Liver (tissue), 9 donors: ENCODE measurements around the gene GAS6. TPM values are rescaled to one million over a fixed set of nuclear protein-coding genes. Genes with fewer than 3 reads are reported as not detected.
A peak's percentile ranks its signal among the peaks of the same experiment; 100 is the strongest.
"Not testable (repeated sequence)": the region's sequence is repeated elsewhere in the genome, so short reads cannot be mapped to it uniquely, and the experiment has no call there.

Experiments
- DNase-seq: peaks from one replicate; pipeline ENCODE4 v3.0.0-alpha.2; 2017; ENCODE audit warnings: low spot score
- H3K27ac ChIP-seq, 2 donors: one replicate each; pipeline ENCODE4 v1.7.0; 2013; ENCODE audit warnings: inconsistent platforms in 2 of 2, low read length in 2 of 2, control low read depth in 1 of 2, low read depth in 1 of 2, mild to moderate bottlenecking in 1 of 2
- H3K27me3 ChIP-seq, 4 donors: one replicate each; pipeline versions ENCODE4 v1.6.1 to v1.7.0; 2013; ENCODE audit warnings: low read length in 3 of 4, inconsistent platforms in 1 of 4, mild to moderate bottlenecking in 1 of 4, moderate library complexity in 1 of 4; ENCODE audit not compliant: control insufficient read depth in 4 of 4, insufficient read depth in 4 of 4
- H3K36me3 ChIP-seq, 4 donors: one replicate each; pipeline versions ENCODE4 v1.6.1 to v1.7.0; 2013; ENCODE audit warnings: low read length in 3 of 4, mild to moderate bottlenecking in 3 of 4, low read depth in 1 of 4, moderate library complexity in 1 of 4; ENCODE audit not compliant: control insufficient read depth in 4 of 4, insufficient read depth in 3 of 4
- H3K4me1 ChIP-seq, 4 donors: one replicate each; pipeline versions ENCODE4 v1.6.1 to v1.7.0; 2013; ENCODE audit warnings: low read length in 3 of 4, mild to moderate bottlenecking in 3 of 4, moderate library complexity in 1 of 4; ENCODE audit not compliant: control insufficient read depth in 4 of 4, insufficient read depth in 4 of 4
- H3K4me3 ChIP-seq, 3 donors: one replicate each; pipeline versions ENCODE4 v1.6.1 to v1.7.0; 2013; ENCODE audit warnings: low read length in 3 of 3, control low read depth in 1 of 3, low read depth in 1 of 3, mild to moderate bottlenecking in 1 of 3
- H3K9ac ChIP-seq, 2 donors: one replicate each; pipeline ENCODE4 v1.7.0; 2013; ENCODE audit warnings: low read length in 2 of 2, mild to moderate bottlenecking in 2 of 2, moderate library complexity in 2 of 2, control low read depth in 1 of 2, low read depth in 1 of 2
- H3K9me3 ChIP-seq, 4 donors: one replicate each; pipeline versions ENCODE4 v1.6.1 to v1.7.0; 2013; ENCODE audit warnings: low read length in 3 of 4; ENCODE audit not compliant: control insufficient read depth in 4 of 4
- EGR1 ChIP-seq, 2 donors: IDR thresholded peaks; 2 replicates each; pipeline ENCODE4 v1.6.1; 2016 to 2018; ENCODE audit warnings: antibody characterized with exemption in 2 of 2, low read depth in 2 of 2
- FOXA1 ChIP-seq: IDR thresholded peaks from 2 replicates; pipeline ENCODE4 v1.6.1; 2016; ENCODE audit warnings: antibody characterized with exemption
- FOXA2 ChIP-seq: IDR thresholded peaks from 2 replicates; pipeline ENCODE4 v1.6.1; 2016; ENCODE audit warnings: antibody characterized with exemption
- GABPA ChIP-seq, 2 donors: IDR thresholded peaks in 1 of 2; conservative IDR thresholded peaks in 1 of 2; 2 replicates each; pipeline ENCODE4 v1.6.1; 2016; ENCODE audit warnings: antibody characterized with exemption in 2 of 2, mild to moderate bottlenecking in 1 of 2, moderate library complexity in 1 of 2
- HNF4A ChIP-seq, 2 donors: conservative IDR thresholded peaks; 2 replicates each; pipeline ENCODE4 v1.6.1; 2016; ENCODE audit warnings: antibody characterized with exemption in 2 of 2, mild to moderate bottlenecking in 2 of 2
- JUND ChIP-seq, 2 donors: IDR thresholded peaks; 2 replicates each; pipeline ENCODE4 v1.6.1; 2016; ENCODE audit warnings: antibody characterized with exemption in 2 of 2
- MAX ChIP-seq: IDR thresholded peaks from 2 replicates; pipeline ENCODE4 v1.6.1; 2016; ENCODE audit warnings: antibody characterized with exemption
- NR2F2 ChIP-seq: IDR thresholded peaks from 2 replicates; pipeline ENCODE4 v1.6.1; 2016; ENCODE audit warnings: antibody characterized with exemption
- RAD21 ChIP-seq, 2 donors: IDR thresholded peaks; 2 replicates each; pipeline ENCODE4 v1.6.1; 2016; ENCODE audit warnings: antibody characterized with exemption in 2 of 2, mild to moderate bottlenecking in 2 of 2
- REST ChIP-seq: IDR thresholded peaks from 2 replicates; pipeline ENCODE4 v1.6.1; 2016; ENCODE audit warnings: antibody characterized with exemption, mild to moderate bottlenecking
- RXRA ChIP-seq, 2 donors: IDR thresholded peaks; 2 replicates each; pipeline ENCODE4 v1.6.1; 2017 to 2018; ENCODE audit warnings: antibody characterized with exemption in 2 of 2, mild to moderate bottlenecking in 1 of 2
- SP1 ChIP-seq: IDR thresholded peaks from 2 replicates; pipeline ENCODE4 v1.6.1; 2018; ENCODE audit warnings: antibody characterized with exemption, mild to moderate bottlenecking
- TAF1 ChIP-seq: conservative IDR thresholded peaks from 2 replicates; pipeline ENCODE4 v1.6.1; 2016; ENCODE audit warnings: antibody characterized with exemption, mild to moderate bottlenecking
- YY1 ChIP-seq: IDR thresholded peaks from 2 replicates; pipeline ENCODE4 v1.6.1; 2016; ENCODE audit warnings: antibody characterized with exemption, mild to moderate bottlenecking
- ZBTB33 ChIP-seq: IDR thresholded peaks from 2 replicates; pipeline ENCODE4 v1.6.1; 2016; ENCODE audit warnings: antibody characterized with exemption
- WGBS: extraction: QIAGEN DNeasy Blood & Tissue Kit; methylation state at CpG from one replicate; pipeline ENCODE4 v1.1.7; 2013; 5-methylcytosine and 5-hydroxymethylcytosine counted together
- polyA plus RNA-seq, 2 donors: library from polyadenylated mRNA; stranded (reverse) in 1 of 2; unstranded in 1 of 2; fragments of 200-250 nt in 1 of 2; fragments of >200 nt in 1 of 2; fragmentation: Nextera tagmentation in 1 of 2; extraction: Ambion mirVana in 1 of 2; gene quantifications; one replicate each; pipeline versions ENCODE4 v1.2.1 to v1.2.3, GENCODE V29; 2013 to 2015
- total RNA-seq, 2 donors: library from RNA; depleted of rRNA; stranded (reverse); fragments of >200 nt; gene quantifications; one replicate each; pipeline ENCODE4 v1.2.3, GENCODE V29; 2014
- donor health status: healthy.
- donor health status: healthy.
- donor health status: healthy.
- donor health status: healthy.
- donor health status: healthy.

The GAS6 gene
- total RNA-seq = 10 to 100 TPM in 1 of 2 donors, 1 to 10 TPM in 1; 3.2 to 15.1 TPM
- polyA plus RNA-seq = 10 to 100 TPM in 1 of 2 donors, 1 to 10 TPM in 1; 2.5 to 30.2 TPM

- H3K27me3 ChIP-seq = no peaks in the 10 kb centered on the region
- no peak for TF ChIP-seq ZBTB33
- no peak for TF ChIP-seq REST
- TF ChIP-seq NR2F2 = no peak
- no peak for TF ChIP-seq SP1
- TF ChIP-seq RXRA (IDR thresholded peaks at IDR 0.05) = no peak
- no peak for TF ChIP-seq GABPA (IDR thresholded peaks at IDR 0.05 in 1 of 2, conservative IDR thresholded peaks at IDR 0.05 in 1 of 2)
- TF ChIP-seq YY1 = no peak
- TF ChIP-seq TAF1 = no peak
- TF ChIP-seq JUND (IDR thresholded peaks at IDR 0.05) = no peak
- TF ChIP-seq FOXA1 = no peak
- TF ChIP-seq RAD21 (IDR thresholded peaks at IDR 0.05) = no peak
- TF ChIP-seq MAX = no peak
- no peak for TF ChIP-seq HNF4A (conservative IDR thresholded peaks at IDR 0.05)
- TF ChIP-seq FOXA2 = no peak
- no peak for TF ChIP-seq EGR1 (IDR thresholded peaks at IDR 0.05; ENCODE audit: low read depth in 2 of 2)
- peak within 1 kb of the TSS in 1 of 2 donors; percentile 71 for H3K27ac ChIP-seq
- H3K4me1 ChIP-seq = peaks cover 6 to 25% (median 12%) of the 10 kb centered on the region in 4 donors
- WGBS = under 1% methylated on average over 116 of the region's 116 CpGs
- no peaks in the 10 kb centered on the region for H3K36me3 ChIP-seq
- no peaks in the 10 kb centered on the region for H3K9me3 ChIP-seq
- peak within 1 kb of the TSS in 1 of 2 donors; percentile 34 for H3K9ac ChIP-seq
- peak within 1 kb of the TSS; percentile 51 to 87 (median 55) for H3K4me3 ChIP-seq
- DNase-seq = no peak
Observed at GRCh38 chr13:113863524-113864272, at the start of gene GAS6. Gene GAS6, minus strand, starts transcription at chr13:113864076. Its CDS starts 156 bp downstream, at chr13:113863920.

DNA sequence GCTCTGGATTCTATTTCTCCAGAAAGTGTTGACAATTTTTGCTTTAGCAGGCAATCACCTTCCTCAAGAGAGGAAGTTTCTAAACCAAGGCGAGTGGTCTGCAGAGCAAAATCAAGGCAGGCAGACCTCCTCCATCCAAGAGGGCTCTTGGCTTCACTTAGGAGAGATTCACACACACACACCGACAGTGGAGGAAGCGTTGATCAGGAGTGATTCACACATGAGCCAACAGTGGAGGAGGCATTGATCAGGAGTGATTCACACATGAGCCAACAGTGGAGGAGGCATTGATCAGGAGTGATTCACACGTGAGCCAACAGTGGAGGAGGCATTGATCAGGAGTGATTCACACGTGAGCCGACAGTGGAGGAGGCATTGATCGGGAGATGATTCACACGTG, 49.5 kb upstream of the GAS6 start:
- H3K4me1 ChIP-seq, H3K27ac ChIP-seq, H3K9ac ChIP-seq, H3K9me3 ChIP-seq, H3K27me3 ChIP-seq, H3K36me3 ChIP-seq, H3K4me3 ChIP-seq: not testable (repeated sequence)
- peak; percentile 9 for DNase-seq
- WGBS = 67% methylated on average over 8 of the region's 8 CpGs
